Measurements from ENCODE around the gene PIEZO2. TPM values are rescaled to one million over a fixed set of nuclear protein-coding genes. Genes with fewer than 3 reads are reported as not detected.

The PIEZO2 gene
- polyA plus RNA-seq, 1 donor from 2014 or later: 0.30 TPM

- no peak overlapping the region for H2AFZ ChIP-seq (ENCODE audit: low read depth, low read length)
- no peaks in the 10 kb centered on the region for H3K27me3 ChIP-seq (ENCODE audit: insufficient read depth, low read depth, low read length)
- no peaks in the 10 kb centered on the region for H3F3A ChIP-seq (ENCODE audit: insufficient read depth, low read length, poor library complexity, severe bottlenecking)
- H3K9me2 ChIP-seq (ENCODE audit: insufficient read depth, low read length): no peaks in the 10 kb centered on the region
- no peak overlapping the region for H3K4me2 ChIP-seq (ENCODE audit: low read length)
- no peak overlapping the region for H3K9ac ChIP-seq (ENCODE audit: low read length)
- H3K36me3 ChIP-seq (ENCODE audit: insufficient read depth, low read length): no peaks in the 10 kb centered on the region
- H3K79me2 ChIP-seq (replicated peaks; ENCODE audit: insufficient read depth, low read length): no peaks in the 10 kb centered on the region
- no peak overlapping the region for H3K27ac ChIP-seq (ENCODE audit: low read length)
- no peak for TF ChIP-seq EP300 (conservative IDR thresholded peaks at IDR 0.05; ENCODE audit: poor library complexity, severe bottlenecking)
- H3K4me3 ChIP-seq (ENCODE audit: low read length): no peak overlapping the region
- no peaks in the 10 kb centered on the region for H4K20me1 ChIP-seq (ENCODE audit: insufficient read depth)
- no peaks in the 10 kb centered on the region for H3K9me3 ChIP-seq (ENCODE audit: low read length)
Measured at GRCh38 chr18:11070593-11070992, 78.8 kb downstream of the PIEZO2 start.

- no peak overlapping the region for H3K4me2 ChIP-seq (ENCODE audit: low read length)
- H3K79me2 ChIP-seq (replicated peaks; ENCODE audit: insufficient read depth, low read length): no peaks in the 10 kb centered on the region
- H3K9ac ChIP-seq (ENCODE audit: low read length): no peak overlapping the region
- no peaks in the 10 kb centered on the region for H4K20me1 ChIP-seq (ENCODE audit: insufficient read depth)
- no peaks in the 10 kb centered on the region for H3K9me2 ChIP-seq (ENCODE audit: insufficient read depth, low read length)
- no peak overlapping the region for H3K4me3 ChIP-seq (ENCODE audit: low read length)
- no peak for TF ChIP-seq TAF1 (IDR thresholded peaks at IDR 0.05; ENCODE audit: low read depth)
- no peak for TF ChIP-seq REST (IDR thresholded peaks at IDR 0.05; ENCODE audit: borderline replicate concordance)
- TF ChIP-seq EZH2 (IDR thresholded peaks at IDR 0.05; ENCODE audit: borderline replicate concordance, insufficient read depth, low read length, poor library complexity, severe bottlenecking): no peak
- no peak for TF ChIP-seq EP300 (conservative IDR thresholded peaks at IDR 0.05; ENCODE audit: poor library complexity, severe bottlenecking)
- H3K27ac ChIP-seq (ENCODE audit: low read length): no peak overlapping the region
- no peaks in the 10 kb centered on the region for H3F3A ChIP-seq (ENCODE audit: insufficient read depth, low read length, poor library complexity, severe bottlenecking)
- no peaks in the 10 kb centered on the region for H3K27me3 ChIP-seq (ENCODE audit: insufficient read depth, low read depth, low read length)
- no peaks in the 10 kb centered on the region for H3K36me3 ChIP-seq (ENCODE audit: insufficient read depth, low read length)
- no peak overlapping the region for H2AFZ ChIP-seq (ENCODE audit: low read depth, low read length)
- H3K9me3 ChIP-seq (ENCODE audit: low read length): no peaks in the 10 kb centered on the region
Measured at GRCh38 chr18:11066038-11066437, 83.3 kb downstream of the PIEZO2 start.

- H3K79me2 ChIP-seq (replicated peaks; ENCODE audit: insufficient read depth, low read length): no peaks in the 10 kb centered on the region
- H3K36me3 ChIP-seq (ENCODE audit: insufficient read depth, low read length): no peaks in the 10 kb centered on the region
- no peak overlapping the region for H3K4me2 ChIP-seq (ENCODE audit: low read length)
- no peak overlapping the region for H3K9ac ChIP-seq (ENCODE audit: low read length)
- no peak overlapping the region for H3K4me3 ChIP-seq (ENCODE audit: low read length)
- no peak overlapping the region for H3K27ac ChIP-seq (ENCODE audit: low read length)
- no peak overlapping the region for H2AFZ ChIP-seq (ENCODE audit: low read depth, low read length)
- H4K20me1 ChIP-seq (ENCODE audit: insufficient read depth): no peaks in the 10 kb centered on the region
- no peaks in the 10 kb centered on the region for H3F3A ChIP-seq (ENCODE audit: insufficient read depth, low read length, poor library complexity, severe bottlenecking)
- TF ChIP-seq TAF1 (IDR thresholded peaks at IDR 0.05; ENCODE audit: low read depth) (no peak), MXI1 (conservative IDR thresholded peaks at IDR 0.05; ENCODE audit: poor library complexity, severe bottlenecking) (no peak), POLR2AphosphoS5 (IDR thresholded peaks at IDR 0.05) (no peak), REST (IDR thresholded peaks at IDR 0.05; ENCODE audit: borderline replicate concordance) (no peak), RAD21 (conservative IDR thresholded peaks at IDR 0.05) (no peak), CTCF (IDR thresholded peaks at IDR 0.05; ENCODE audit: poor library complexity, severe bottlenecking) (no peak), EP300 (conservative IDR thresholded peaks at IDR 0.05; ENCODE audit: poor library complexity, severe bottlenecking) (no peak), SMC3 (conservative IDR thresholded peaks at IDR 0.05; ENCODE audit: poor library complexity) (no peak), EZH2 (IDR thresholded peaks at IDR 0.05; ENCODE audit: borderline replicate concordance, insufficient read depth, low read length, poor library complexity, severe bottlenecking) (no peak)
- H3K9me2 ChIP-seq (ENCODE audit: insufficient read depth, low read length): no peaks in the 10 kb centered on the region
- H3K27me3 ChIP-seq (ENCODE audit: insufficient read depth, low read depth, low read length): no peaks in the 10 kb centered on the region
- no peaks in the 10 kb centered on the region for H3K9me3 ChIP-seq (ENCODE audit: low read length)
Measured at GRCh38 chr18:11064727-11065460, 84.5 kb downstream of the PIEZO2 start.
